ENCODE results near the gene PRDM16. TPM values are rescaled to one million over a fixed set of nuclear protein-coding genes. Genes with fewer than 3 reads are reported as not detected.

Gene PRDM16
- total RNA-seq, 1 experiment from 2014 or later: 6.1 TPM

- TF ChIP-seq EZH2phosphoT487 (IDR thresholded peaks at IDR 0.05; ENCODE audit: borderline replicate concordance): no peak
- no peak for TF ChIP-seq SP1 (IDR thresholded peaks at IDR 0.05; ENCODE audit: low read depth)
- no peak for TF ChIP-seq ZFX (IDR thresholded peaks at IDR 0.05)
- no peak for TF ChIP-seq YY1 (IDR thresholded peaks at IDR 0.05; ENCODE audit: extremely low read depth, insufficient replicate concordance, low read depth, low read length)
- TF ChIP-seq CBX3 (IDR thresholded peaks at IDR 0.05; ENCODE audit: low read depth): no peak
- TF ChIP-seq, protein P1, sequence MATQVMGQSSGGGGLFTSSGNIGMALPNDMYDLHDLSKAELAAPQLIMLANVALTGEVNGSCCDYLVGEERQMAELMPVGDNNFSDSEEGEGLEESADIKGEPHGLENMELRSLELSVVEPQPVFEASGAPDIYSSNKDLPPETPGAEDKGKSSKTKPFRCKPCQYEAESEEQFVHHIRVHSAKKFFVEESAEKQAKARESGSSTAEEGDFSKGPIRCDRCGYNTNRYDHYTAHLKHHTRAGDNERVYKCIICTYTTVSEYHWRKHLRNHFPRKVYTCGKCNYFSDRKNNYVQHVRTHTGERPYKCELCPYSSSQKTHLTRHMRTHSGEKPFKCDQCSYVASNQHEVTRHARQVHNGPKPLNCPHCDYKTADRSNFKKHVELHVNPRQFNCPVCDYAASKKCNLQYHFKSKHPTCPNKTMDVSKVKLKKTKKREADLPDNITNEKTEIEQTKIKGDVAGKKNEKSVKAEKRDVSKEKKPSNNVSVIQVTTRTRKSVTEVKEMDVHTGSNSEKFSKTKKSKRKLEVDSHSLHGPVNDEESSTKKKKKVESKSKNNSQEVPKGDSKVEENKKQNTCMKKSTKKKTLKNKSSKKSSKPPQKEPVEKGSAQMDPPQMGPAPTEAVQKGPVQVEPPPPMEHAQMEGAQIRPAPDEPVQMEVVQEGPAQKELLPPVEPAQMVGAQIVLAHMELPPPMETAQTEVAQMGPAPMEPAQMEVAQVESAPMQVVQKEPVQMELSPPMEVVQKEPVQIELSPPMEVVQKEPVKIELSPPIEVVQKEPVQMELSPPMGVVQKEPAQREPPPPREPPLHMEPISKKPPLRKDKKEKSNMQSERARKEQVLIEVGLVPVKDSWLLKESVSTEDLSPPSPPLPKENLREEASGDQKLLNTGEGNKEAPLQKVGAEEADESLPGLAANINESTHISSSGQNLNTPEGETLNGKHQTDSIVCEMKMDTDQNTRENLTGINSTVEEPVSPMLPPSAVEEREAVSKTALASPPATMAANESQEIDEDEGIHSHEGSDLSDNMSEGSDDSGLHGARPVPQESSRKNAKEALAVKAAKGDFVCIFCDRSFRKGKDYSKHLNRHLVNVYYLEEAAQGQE (IDR thresholded peaks at IDR 0.05; ENCODE audit: low read depth): no peak
- no peak for TF ChIP-seq POLR2A (IDR thresholded peaks at IDR 0.05; ENCODE audit: borderline replicate concordance, extremely low read depth, insufficient read depth, insufficient read length)
- TF ChIP-seq SIN3A (IDR thresholded peaks at IDR 0.05; ENCODE audit: low read depth): no peak
- no peak for TF ChIP-seq EGR1 (IDR thresholded peaks at IDR 0.05; ENCODE audit: low read depth)
- Histone ChIP-seq H3K4me2 (ENCODE audit: low read length) (no peak overlapping the region), H3K27me3 (ENCODE audit: insufficient read depth, low read length) (no peaks in the 10 kb centered on the region), H3K27ac (ENCODE audit: low read depth, low read length) (no peak overlapping the region), H4K20me1 (ENCODE audit: insufficient read depth) (no peaks in the 10 kb centered on the region), H3K36me3 (ENCODE audit: control insufficient read depth in 1 of 2, insufficient read depth in 2 of 2, low read length in 2 of 2) (no peaks in the 10 kb centered on the region), H3K4me1 (ENCODE audit: control insufficient read depth in 1 of 2, insufficient read depth in 2 of 2, low read length in 2 of 2) (no peaks in the 10 kb centered on the region), H3K79me2 (ENCODE audit: insufficient read depth, low read length) (no peaks in the 10 kb centered on the region), H3K9ac (ENCODE audit: low read length) (no peak overlapping the region), H3K9me3 (ENCODE audit: control insufficient read depth in 1 of 2, insufficient read depth in 1 of 2, low read depth in 1 of 2, low read length in 2 of 2) (no peaks in the 10 kb centered on the region), H3K9me2 (ENCODE audit: insufficient read depth) (no peaks in the 10 kb centered on the region), H3K4me3 (replicated peaks in 1 of 2; ENCODE audit: low read depth in 1 of 2, low read length in 2 of 2) (no peak overlapping the region), H2AFZ (ENCODE audit: low read depth, low read length, poor library complexity, severe bottlenecking) (no peak overlapping the region)
- DNase-seq (ENCODE audit: low read depth, low spot score) (no peak), ATAC-seq (no peak)
- RAD21 ChIA-PET (ENCODE audit: low non-redundant PET in 1 of 2, low total read pairs in 2 of 2, uncharacterized antibody in 2 of 2, unreplicated experiment in 2 of 2): no interaction called here
- intact Hi-C loops (cut with micrococcal nuclease): no loop called here
- BruUV-seq (replicated peaks): no TSS peak
- CTCF ChIA-PET: no interaction called here
- POLR2A ChIA-PET: no interaction called here
Observed at GRCh38 chr1:3208819-3209200, 139.8 kb downstream of the PRDM16 start.
